HL-60 (cell line): ENCODE data around the gene TBC1D22A.

ENCODE experiments used
- DNase-seq, 2 experiments: peaks; one replicate each; pipeline ENCODE4 v3.0.0-alpha.2; 2010 to 2020; ENCODE audit warnings: low read depth in 1 of 2, low spot score in 1 of 2
- H3K27ac ChIP-seq: fragments of 250-450 bp; sonication (Bioruptor Pico); replicated peaks from 2 replicates; pipeline ENCODE4 v1.5.1; 2020; ENCODE audit warnings: mild to moderate bottlenecking, moderate library complexity
- H3K27me3 ChIP-seq: fragments of 250-450 bp; sonication (Bioruptor Pico); 2 replicates; pipeline ENCODE4 v1.5.1; 2021; ENCODE audit warnings: mild to moderate bottlenecking, moderate library complexity; ENCODE audit not compliant: insufficient read depth, poor library complexity, severe bottlenecking
- H3K4me3 ChIP-seq: replicated peaks from 2 replicates; pipeline ENCODE4 v1.5.1; 2011; ENCODE audit warnings: mild to moderate bottlenecking, control low read depth, low read length; ENCODE audit not compliant: insufficient read depth
- GABPA ChIP-seq: IDR thresholded peaks from 2 replicates; pipeline ENCODE4 v1.6.1; 2012; ENCODE audit warnings: low read depth
- POLR2AphosphoS5 ChIP-seq: IDR thresholded peaks from 2 replicates; pipeline ENCODE4 v1.6.1; 2012; ENCODE audit warnings: low read depth
- SPI1 ChIP-seq: IDR thresholded peaks from 2 replicates; pipeline ENCODE4 v1.6.1; 2012; ENCODE audit warnings: low read depth, mild to moderate bottlenecking, borderline replicate concordance
- TF ChIP-seq, protein P1 (sequence below): IDR thresholded peaks from one replicate; pipeline ENCODE4 v1.5.1; 2011; ENCODE audit warnings: low read length, control low read depth, inconsistent platforms; ENCODE audit not compliant: insufficient read depth
- TF ChIP-seq, protein P2 (sequence below): IDR thresholded peaks from 2 replicates; pipeline ENCODE4 v1.6.1; 2012; ENCODE audit warnings: low read depth; ENCODE audit not compliant: insufficient replicate concordance

TBC1D22A gene

GRCh38 chr22:46887978-46888377 lies 125.5 kb downstream of the TBC1D22A start:
- Histone ChIP-seq H3K4me3 (no peak overlapping the region), H3K27me3 (no peaks in the 10 kb centered on the region), H3K27ac (no peak overlapping the region)
- TF ChIP-seq, protein P1, sequence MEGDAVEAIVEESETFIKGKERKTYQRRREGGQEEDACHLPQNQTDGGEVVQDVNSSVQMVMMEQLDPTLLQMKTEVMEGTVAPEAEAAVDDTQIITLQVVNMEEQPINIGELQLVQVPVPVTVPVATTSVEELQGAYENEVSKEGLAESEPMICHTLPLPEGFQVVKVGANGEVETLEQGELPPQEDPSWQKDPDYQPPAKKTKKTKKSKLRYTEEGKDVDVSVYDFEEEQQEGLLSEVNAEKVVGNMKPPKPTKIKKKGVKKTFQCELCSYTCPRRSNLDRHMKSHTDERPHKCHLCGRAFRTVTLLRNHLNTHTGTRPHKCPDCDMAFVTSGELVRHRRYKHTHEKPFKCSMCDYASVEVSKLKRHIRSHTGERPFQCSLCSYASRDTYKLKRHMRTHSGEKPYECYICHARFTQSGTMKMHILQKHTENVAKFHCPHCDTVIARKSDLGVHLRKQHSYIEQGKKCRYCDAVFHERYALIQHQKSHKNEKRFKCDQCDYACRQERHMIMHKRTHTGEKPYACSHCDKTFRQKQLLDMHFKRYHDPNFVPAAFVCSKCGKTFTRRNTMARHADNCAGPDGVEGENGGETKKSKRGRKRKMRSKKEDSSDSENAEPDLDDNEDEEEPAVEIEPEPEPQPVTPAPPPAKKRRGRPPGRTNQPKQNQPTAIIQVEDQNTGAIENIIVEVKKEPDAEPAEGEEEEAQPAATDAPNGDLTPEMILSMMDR: no peak
- TF ChIP-seq SPI1 (no peak), POLR2AphosphoS5 (no peak), GABPA (no peak)
- TF ChIP-seq, protein P2, sequence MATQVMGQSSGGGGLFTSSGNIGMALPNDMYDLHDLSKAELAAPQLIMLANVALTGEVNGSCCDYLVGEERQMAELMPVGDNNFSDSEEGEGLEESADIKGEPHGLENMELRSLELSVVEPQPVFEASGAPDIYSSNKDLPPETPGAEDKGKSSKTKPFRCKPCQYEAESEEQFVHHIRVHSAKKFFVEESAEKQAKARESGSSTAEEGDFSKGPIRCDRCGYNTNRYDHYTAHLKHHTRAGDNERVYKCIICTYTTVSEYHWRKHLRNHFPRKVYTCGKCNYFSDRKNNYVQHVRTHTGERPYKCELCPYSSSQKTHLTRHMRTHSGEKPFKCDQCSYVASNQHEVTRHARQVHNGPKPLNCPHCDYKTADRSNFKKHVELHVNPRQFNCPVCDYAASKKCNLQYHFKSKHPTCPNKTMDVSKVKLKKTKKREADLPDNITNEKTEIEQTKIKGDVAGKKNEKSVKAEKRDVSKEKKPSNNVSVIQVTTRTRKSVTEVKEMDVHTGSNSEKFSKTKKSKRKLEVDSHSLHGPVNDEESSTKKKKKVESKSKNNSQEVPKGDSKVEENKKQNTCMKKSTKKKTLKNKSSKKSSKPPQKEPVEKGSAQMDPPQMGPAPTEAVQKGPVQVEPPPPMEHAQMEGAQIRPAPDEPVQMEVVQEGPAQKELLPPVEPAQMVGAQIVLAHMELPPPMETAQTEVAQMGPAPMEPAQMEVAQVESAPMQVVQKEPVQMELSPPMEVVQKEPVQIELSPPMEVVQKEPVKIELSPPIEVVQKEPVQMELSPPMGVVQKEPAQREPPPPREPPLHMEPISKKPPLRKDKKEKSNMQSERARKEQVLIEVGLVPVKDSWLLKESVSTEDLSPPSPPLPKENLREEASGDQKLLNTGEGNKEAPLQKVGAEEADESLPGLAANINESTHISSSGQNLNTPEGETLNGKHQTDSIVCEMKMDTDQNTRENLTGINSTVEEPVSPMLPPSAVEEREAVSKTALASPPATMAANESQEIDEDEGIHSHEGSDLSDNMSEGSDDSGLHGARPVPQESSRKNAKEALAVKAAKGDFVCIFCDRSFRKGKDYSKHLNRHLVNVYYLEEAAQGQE: no peak
- no peak for DNase-seq

GRCh38 chr22:46890819-46891218 lies 128.4 kb downstream of the TBC1D22A start:
- Histone ChIP-seq H3K4me3 (no peak overlapping the region), H3K27ac (no peak overlapping the region), H3K27me3 (no peaks in the 10 kb centered on the region)
- DNase-seq: no peak
- no peak for TF ChIP-seq POLR2AphosphoS5
- no peak for TF ChIP-seq GABPA
- TF ChIP-seq, protein P2: no peak
- TF ChIP-seq, protein P1: no peak
- no peak for TF ChIP-seq SPI1

DNA sequence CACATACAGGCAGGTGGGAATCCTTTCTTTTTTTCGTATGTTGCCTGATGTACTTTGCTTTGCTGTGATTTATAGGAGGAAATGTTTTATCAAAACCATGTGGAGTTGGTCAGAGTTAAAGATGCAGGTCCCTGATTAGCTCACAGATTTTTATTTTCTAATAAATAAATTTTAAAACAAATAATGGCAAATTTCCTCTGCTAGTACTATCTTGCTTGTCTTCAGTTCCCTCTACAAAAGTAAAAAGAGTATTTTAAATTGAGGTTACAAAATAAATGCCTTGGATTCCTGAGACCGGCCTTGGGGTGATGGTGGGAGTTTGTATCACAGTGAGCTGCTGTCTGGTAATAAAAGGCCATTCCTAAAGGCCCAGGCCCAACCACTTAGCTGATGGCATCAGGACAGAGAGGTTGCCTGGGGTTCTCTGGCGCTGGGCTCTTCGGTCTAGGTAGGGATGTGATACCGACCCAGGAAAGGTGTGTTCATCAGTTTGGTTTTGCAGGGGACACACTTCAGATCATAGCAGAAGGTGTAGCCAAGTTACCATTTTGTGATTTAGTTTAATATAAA lies 129.0 kb downstream of the TBC1D22A start:
- Histone ChIP-seq H3K27me3 (no peaks in the 10 kb centered on the region), H3K27ac (no peak overlapping the region), H3K4me3 (no peak overlapping the region)
- no peak for DNase-seq
- TF ChIP-seq, protein P2: no peak
- TF ChIP-seq, protein P1: no peak
- TF ChIP-seq GABPA (no peak), SPI1 (no peak), POLR2AphosphoS5 (no peak)
